Vagina (tissue), 2 donors: ENCODE measurements around the gene SGCD.

Source experiments
- POLR2A ChIP-seq, 2 donors: fragments of 450-650 bp; IDR thresholded peaks; one replicate each; pipeline ENCODE4 v1.6.1; 2017; ENCODE audit warnings: antibody characterized with exemption in 2 of 2, mild to moderate bottlenecking in 2 of 2, moderate library complexity in 2 of 2
- POLR2AphosphoS5 ChIP-seq, 2 donors: sonication (generic); formaldehyde crosslinking; IDR thresholded peaks; one replicate each; pipeline ENCODE4 v1.9.0; 2017; ENCODE audit warnings: antibody characterized with exemption in 2 of 2, mild to moderate bottlenecking in 2 of 2, low read depth in 1 of 2; ENCODE audit not compliant: insufficient read depth in 1 of 2
- TF ChIP-seq, protein P1 (sequence below), 3 experiments: fragments of 450-650 bp in 2 of 3; fragments of 200-600 bp in 1 of 3; sonication (generic) in 1 of 3; IDR thresholded peaks; one replicate each; pipeline ENCODE4 v1.5.1; 2017 to 2019; ENCODE audit warnings: antibody characterized with exemption in 3 of 3, mild to moderate bottlenecking in 2 of 3, moderate library complexity in 2 of 3

- TF ChIP-seq POLR2A (IDR thresholded peaks at IDR 0.05) (no peak), POLR2AphosphoS5 (IDR thresholded peaks at IDR 0.05; ENCODE audit: insufficient read depth in 1 of 2, low read depth in 1 of 2) (no peak)
- TF ChIP-seq, protein P1, sequence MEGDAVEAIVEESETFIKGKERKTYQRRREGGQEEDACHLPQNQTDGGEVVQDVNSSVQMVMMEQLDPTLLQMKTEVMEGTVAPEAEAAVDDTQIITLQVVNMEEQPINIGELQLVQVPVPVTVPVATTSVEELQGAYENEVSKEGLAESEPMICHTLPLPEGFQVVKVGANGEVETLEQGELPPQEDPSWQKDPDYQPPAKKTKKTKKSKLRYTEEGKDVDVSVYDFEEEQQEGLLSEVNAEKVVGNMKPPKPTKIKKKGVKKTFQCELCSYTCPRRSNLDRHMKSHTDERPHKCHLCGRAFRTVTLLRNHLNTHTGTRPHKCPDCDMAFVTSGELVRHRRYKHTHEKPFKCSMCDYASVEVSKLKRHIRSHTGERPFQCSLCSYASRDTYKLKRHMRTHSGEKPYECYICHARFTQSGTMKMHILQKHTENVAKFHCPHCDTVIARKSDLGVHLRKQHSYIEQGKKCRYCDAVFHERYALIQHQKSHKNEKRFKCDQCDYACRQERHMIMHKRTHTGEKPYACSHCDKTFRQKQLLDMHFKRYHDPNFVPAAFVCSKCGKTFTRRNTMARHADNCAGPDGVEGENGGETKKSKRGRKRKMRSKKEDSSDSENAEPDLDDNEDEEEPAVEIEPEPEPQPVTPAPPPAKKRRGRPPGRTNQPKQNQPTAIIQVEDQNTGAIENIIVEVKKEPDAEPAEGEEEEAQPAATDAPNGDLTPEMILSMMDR (IDR thresholded peaks at IDR 0.05): no peak
Measured at GRCh38 chr5:156312897-156313694, 13.9 kb upstream of the SGCD start.
